ENCODE results near the gene ISCA1.

DNA sequence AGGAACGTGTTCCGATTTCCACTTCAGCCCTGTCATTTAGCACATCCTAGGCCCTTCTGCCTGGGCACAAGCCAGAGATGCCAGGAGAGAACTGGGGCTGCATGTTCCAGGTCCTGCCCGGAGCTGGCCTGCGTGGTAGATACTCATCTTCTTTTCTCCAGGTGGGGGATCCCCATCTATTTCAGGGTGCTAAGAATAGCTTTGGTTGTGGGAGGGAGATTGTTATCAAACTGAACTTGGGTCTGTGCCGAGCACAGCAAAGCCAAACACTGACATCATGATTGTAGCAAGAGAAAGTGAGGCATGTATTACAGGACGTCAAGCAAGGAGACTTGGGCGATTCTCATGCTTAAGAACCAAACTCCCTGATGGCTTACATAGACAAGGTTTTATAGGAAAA is 41.1 kb downstream of the ISCA1 start:
- TF ChIP-seq, protein P1, sequence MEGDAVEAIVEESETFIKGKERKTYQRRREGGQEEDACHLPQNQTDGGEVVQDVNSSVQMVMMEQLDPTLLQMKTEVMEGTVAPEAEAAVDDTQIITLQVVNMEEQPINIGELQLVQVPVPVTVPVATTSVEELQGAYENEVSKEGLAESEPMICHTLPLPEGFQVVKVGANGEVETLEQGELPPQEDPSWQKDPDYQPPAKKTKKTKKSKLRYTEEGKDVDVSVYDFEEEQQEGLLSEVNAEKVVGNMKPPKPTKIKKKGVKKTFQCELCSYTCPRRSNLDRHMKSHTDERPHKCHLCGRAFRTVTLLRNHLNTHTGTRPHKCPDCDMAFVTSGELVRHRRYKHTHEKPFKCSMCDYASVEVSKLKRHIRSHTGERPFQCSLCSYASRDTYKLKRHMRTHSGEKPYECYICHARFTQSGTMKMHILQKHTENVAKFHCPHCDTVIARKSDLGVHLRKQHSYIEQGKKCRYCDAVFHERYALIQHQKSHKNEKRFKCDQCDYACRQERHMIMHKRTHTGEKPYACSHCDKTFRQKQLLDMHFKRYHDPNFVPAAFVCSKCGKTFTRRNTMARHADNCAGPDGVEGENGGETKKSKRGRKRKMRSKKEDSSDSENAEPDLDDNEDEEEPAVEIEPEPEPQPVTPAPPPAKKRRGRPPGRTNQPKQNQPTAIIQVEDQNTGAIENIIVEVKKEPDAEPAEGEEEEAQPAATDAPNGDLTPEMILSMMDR (IDR thresholded peaks at IDR 0.05; ENCODE audit: poor library complexity, severe bottlenecking), result no peak
- no peak for TF ChIP-seq EZH2 (IDR thresholded peaks at IDR 0.05; ENCODE audit: borderline replicate concordance, insufficient read depth, low read length, poor library complexity, severe bottlenecking)
- TF ChIP-seq SMC3 (conservative IDR thresholded peaks at IDR 0.05; ENCODE audit: poor library complexity), result no peak
- TF ChIP-seq, protein P2, sequence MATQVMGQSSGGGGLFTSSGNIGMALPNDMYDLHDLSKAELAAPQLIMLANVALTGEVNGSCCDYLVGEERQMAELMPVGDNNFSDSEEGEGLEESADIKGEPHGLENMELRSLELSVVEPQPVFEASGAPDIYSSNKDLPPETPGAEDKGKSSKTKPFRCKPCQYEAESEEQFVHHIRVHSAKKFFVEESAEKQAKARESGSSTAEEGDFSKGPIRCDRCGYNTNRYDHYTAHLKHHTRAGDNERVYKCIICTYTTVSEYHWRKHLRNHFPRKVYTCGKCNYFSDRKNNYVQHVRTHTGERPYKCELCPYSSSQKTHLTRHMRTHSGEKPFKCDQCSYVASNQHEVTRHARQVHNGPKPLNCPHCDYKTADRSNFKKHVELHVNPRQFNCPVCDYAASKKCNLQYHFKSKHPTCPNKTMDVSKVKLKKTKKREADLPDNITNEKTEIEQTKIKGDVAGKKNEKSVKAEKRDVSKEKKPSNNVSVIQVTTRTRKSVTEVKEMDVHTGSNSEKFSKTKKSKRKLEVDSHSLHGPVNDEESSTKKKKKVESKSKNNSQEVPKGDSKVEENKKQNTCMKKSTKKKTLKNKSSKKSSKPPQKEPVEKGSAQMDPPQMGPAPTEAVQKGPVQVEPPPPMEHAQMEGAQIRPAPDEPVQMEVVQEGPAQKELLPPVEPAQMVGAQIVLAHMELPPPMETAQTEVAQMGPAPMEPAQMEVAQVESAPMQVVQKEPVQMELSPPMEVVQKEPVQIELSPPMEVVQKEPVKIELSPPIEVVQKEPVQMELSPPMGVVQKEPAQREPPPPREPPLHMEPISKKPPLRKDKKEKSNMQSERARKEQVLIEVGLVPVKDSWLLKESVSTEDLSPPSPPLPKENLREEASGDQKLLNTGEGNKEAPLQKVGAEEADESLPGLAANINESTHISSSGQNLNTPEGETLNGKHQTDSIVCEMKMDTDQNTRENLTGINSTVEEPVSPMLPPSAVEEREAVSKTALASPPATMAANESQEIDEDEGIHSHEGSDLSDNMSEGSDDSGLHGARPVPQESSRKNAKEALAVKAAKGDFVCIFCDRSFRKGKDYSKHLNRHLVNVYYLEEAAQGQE (IDR thresholded peaks at IDR 0.05; ENCODE audit: borderline replicate concordance), result no peak
- TF ChIP-seq MXI1 (conservative IDR thresholded peaks at IDR 0.05; ENCODE audit: poor library complexity, severe bottlenecking), result no peak

Measured in neural cell (in vitro differentiated cells).